OCI-LY7 (cell line): ENCODE measurements around the gene NELL1. TPM values are rescaled to one million over a fixed set of nuclear protein-coding genes. Genes with fewer than 3 reads are reported as not detected.

ENCODE experiments used
- BruUV-seq: library from RNA; stranded (reverse); fragments of 400-500 nt; replicated peaks from 2 replicates; lab custom pipeline; 2021; lab: Mats Ljungman, UMichigan
- CTCF ChIA-PET: fragments of 300-600 bp; sonication (Branson Sonifier 250); formaldehyde crosslinking; loops from one replicate; lab custom pipeline; 2022; ENCODE audit warnings: antibody characterized with exemption; ENCODE audit not compliant: unreplicated experiment; lab: Charles Lee
- POLR2A ChIA-PET: fragments of 300-600 bp; sonication (Branson Sonifier 250); formaldehyde crosslinking; loops from one replicate; lab custom pipeline; 2022; ENCODE audit warnings: antibody characterized with exemption; lab: Charles Lee
- DNase-seq: peaks from one replicate; pipeline ENCODE4 v3.0.0-alpha.2; 2015; ENCODE audit warnings: low spot score
- H2AFZ ChIP-seq: fragments of 200-600 bp; sonication (generic), shearing (Covaris generic); 2 replicates; pipeline ENCODE4 v1.6.1; 2014; ENCODE audit warnings: mild to moderate bottlenecking, antibody characterized with exemption, low read length, moderate library complexity
- H3K27ac ChIP-seq: fragments of 200-600 bp; sonication (generic); 2 replicates; pipeline ENCODE4 v1.5.1; 2014; ENCODE audit warnings: mixed run types, low read depth, mild to moderate bottlenecking, moderate library complexity, low read length, inconsistent platforms; ENCODE audit not compliant: poor library complexity, severe bottlenecking
- H3K36me3 ChIP-seq: fragments of 200-600 bp; sonication (generic); 2 replicates; pipeline ENCODE4 v1.6.1; 2014; ENCODE audit warnings: mild to moderate bottlenecking, antibody characterized with exemption, low read length, moderate library complexity, mixed read lengths; ENCODE audit not compliant: insufficient read depth
- H3K4me1 ChIP-seq: fragments of 200-600 bp; sonication (generic); 2 replicates; pipeline ENCODE4 v1.5.1; 2014; ENCODE audit warnings: mild to moderate bottlenecking, low read length; ENCODE audit not compliant: insufficient read depth, poor library complexity, severe bottlenecking
- H3K4me2 ChIP-seq: fragments of 200-600 bp; sonication (generic); 2 replicates; pipeline ENCODE4 v1.6.1; 2014; ENCODE audit warnings: mild to moderate bottlenecking, low read length
- H3K4me3 ChIP-seq: fragments of 200-600 bp; sonication (generic); 2 replicates; pipeline ENCODE4 v1.5.1; 2014; ENCODE audit warnings: mild to moderate bottlenecking, low read depth, low read length; ENCODE audit not compliant: poor library complexity, severe bottlenecking
- H3K79me2 ChIP-seq: fragments of 200-600 bp; sonication (generic); 2 replicates; pipeline ENCODE4 v1.6.1; 2016; ENCODE audit warnings: low read depth, mild to moderate bottlenecking, low read length, moderate library complexity, mixed read lengths; ENCODE audit not compliant: insufficient read depth
- H3K9me2 ChIP-seq: fragments of 200-600 bp; sonication (generic); 2 replicates; pipeline ENCODE4 v1.6.1; 2016; ENCODE audit warnings: mild to moderate bottlenecking, low read length, mixed read lengths; ENCODE audit not compliant: insufficient read depth
- H3K9me3 ChIP-seq: fragments of 200-600 bp; sonication (generic); 2 replicates; pipeline ENCODE4 v1.6.1; 2014; ENCODE audit warnings: mild to moderate bottlenecking, mixed run types, low read length, mixed read lengths
- H4K20me1 ChIP-seq: fragments of 200-600 bp; sonication (generic); 2 replicates; pipeline ENCODE4 v1.6.1; 2014; ENCODE audit warnings: mild to moderate bottlenecking, antibody characterized with exemption, low read length, moderate library complexity, mixed read lengths; ENCODE audit not compliant: insufficient read depth
- CTCF ChIP-seq: fragments of 200-600 bp; sonication (generic); conservative IDR thresholded peaks from 2 replicates; pipeline ENCODE4 v1.5.1; 2014; ENCODE audit warnings: mild to moderate bottlenecking, antibody characterized with exemption, low read length, moderate library complexity, mixed read lengths
- EZH2phosphoT487 ChIP-seq: fragments of 200-600 bp; sonication (generic); IDR thresholded peaks from 2 replicates; pipeline ENCODE4 v1.6.1; 2018; ENCODE audit warnings: low read depth, borderline replicate concordance, mild to moderate bottlenecking, mixed run types, antibody characterized with exemption, low read length, moderate library complexity, mixed read lengths
- intact Hi-C: fragments of 100-400 bp; cut with micrococcal nuclease; formaldehyde crosslinking; loops from one replicate; pipeline ENCODE4 v1.10.0; 2022; ENCODE audit not compliant: unreplicated experiment
- total RNA-seq, 2 experiments: library from RNA; depleted of rRNA in 1 of 2; stranded (reverse); fragments of >200 nt in 1 of 2; shearing (Covaris generic) in 1 of 2; gene quantifications; 2 replicates each; pipeline ENCODE4 v1.2.3, GENCODE V29; 2014 to 2022

The NELL1 gene
- total RNA-seq, 2 experiments from 2014 or later: not detected

- no TSS peak for BruUV-seq
- H4K20me1 ChIP-seq: no peaks in the 10 kb centered on the region
- H3K9me2 ChIP-seq: no peaks in the 10 kb centered on the region
- intact Hi-C loops: no loop called here
- no peak overlapping the region for H3K4me3 ChIP-seq
- H3K4me2 ChIP-seq: no peak overlapping the region
- no peaks in the 10 kb centered on the region for H3K36me3 ChIP-seq
- DNase-seq: no peak
- ChIA-PET CTCF (no interaction called here), POLR2A (interaction anchor here (1.3 kb wide), 1 partner anchor 7 kb away, joined by 3 read pairs; no protein-coding TSS in a partner anchor)
- no peaks in the 10 kb centered on the region for H3K79me2 ChIP-seq
- no peak overlapping the region for H3K27ac ChIP-seq
- no peak overlapping the region for H2AFZ ChIP-seq
- TF ChIP-seq CTCF (no peak), EZH2phosphoT487 (no peak)
- H3K9me3 ChIP-seq: no peaks in the 10 kb centered on the region
- H3K4me1 ChIP-seq: no peaks in the 10 kb centered on the region
Observed at GRCh38 chr11:20887137-20887536, 217.8 kb downstream of the NELL1 start.

DNA sequence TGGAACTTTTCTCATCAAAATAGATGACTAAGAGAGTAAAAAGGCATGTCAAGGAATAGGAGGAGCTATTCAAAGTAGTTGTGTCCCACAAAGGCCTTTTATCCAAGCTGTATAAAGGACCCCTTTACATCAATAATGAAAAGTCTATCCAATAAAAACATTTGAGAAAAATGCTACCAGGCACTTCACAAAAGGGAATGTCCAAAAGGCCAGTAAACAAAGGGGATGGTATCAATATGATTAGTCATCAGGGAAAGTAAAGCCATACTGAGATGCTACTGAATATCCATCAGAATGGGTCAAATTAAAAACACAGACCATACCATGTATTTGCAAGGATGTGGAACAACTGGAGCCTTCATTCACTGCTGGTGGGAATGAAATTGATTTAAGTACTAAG is 224.9 kb downstream of the NELL1 start:
- ChIA-PET POLR2A (no interaction called here), CTCF (no interaction called here)
- no peak overlapping the region for H3K4me3 ChIP-seq
- H3K9me2 ChIP-seq: no peaks in the 10 kb centered on the region
- H2AFZ ChIP-seq: no peak overlapping the region
- BruUV-seq: no TSS peak
- no peaks in the 10 kb centered on the region for H3K79me2 ChIP-seq
- H4K20me1 ChIP-seq: no peaks in the 10 kb centered on the region
- DNase-seq: no peak
- H3K27ac ChIP-seq: no peak overlapping the region
- H3K4me1 ChIP-seq: no peaks in the 10 kb centered on the region
- TF ChIP-seq CTCF (no peak), EZH2phosphoT487 (no peak)
- intact Hi-C loops: no loop called here
- H3K36me3 ChIP-seq: no peaks in the 10 kb centered on the region
- H3K9me3 ChIP-seq: no peaks in the 10 kb centered on the region
- H3K4me2 ChIP-seq: no peak overlapping the region

DNA sequence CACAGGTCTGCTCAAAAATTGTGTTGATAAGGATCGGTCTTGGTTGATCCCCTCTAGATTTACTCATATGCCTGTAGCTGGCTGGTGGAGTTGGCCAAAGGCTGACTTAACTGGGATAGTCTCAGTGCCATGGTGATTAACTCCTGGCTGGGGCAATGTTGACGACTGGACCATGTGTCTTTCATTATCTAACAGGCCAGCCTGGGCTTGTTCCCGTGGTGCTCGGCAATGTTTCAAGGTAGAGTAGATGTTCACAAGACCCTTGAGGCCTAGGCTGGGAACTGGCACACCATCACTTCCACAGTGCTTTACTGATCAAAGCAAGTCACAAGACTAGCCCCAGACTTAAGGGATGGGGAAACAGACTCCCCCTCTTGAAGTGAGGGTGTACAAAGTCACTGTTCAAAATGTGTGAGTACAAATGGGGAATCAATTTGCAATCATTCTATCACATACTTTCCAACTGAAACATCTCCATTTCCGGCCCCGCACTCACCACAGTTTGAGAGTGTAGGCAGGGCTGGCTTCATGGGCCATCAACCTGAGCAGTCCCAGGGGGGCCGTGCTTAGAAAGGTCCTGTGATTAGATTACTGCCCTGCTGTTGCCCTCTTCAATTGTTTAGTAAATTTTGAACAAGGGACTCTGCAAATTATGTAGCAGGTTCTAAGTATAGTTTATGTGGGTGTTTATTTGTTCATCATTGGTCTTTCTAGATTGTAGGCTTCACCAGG is 240.8 kb downstream of the NELL1 start:
- CTCF ChIA-PET: no interaction called here
- BruUV-seq: no TSS peak
- Histone ChIP-seq H3K27ac (no peak overlapping the region), H3K9me2 (no peaks in the 10 kb centered on the region), H3K36me3 (no peaks in the 10 kb centered on the region), H2AFZ (no peak overlapping the region), H3K79me2 (no peaks in the 10 kb centered on the region), H4K20me1 (no peaks in the 10 kb centered on the region), H3K4me3 (no peak overlapping the region), H3K4me2 (no peak overlapping the region), H3K9me3 (no peaks in the 10 kb centered on the region), H3K4me1 (no peaks in the 10 kb centered on the region)
- intact Hi-C loops: no loop called here
- POLR2A ChIA-PET: no interaction called here
- TF ChIP-seq CTCF: no peak
- TF ChIP-seq EZH2phosphoT487: no peak
- no peak for DNase-seq
